GM12878 (cell line): Measurements from ENCODE around the gene DUOX1. TPM values are rescaled to one million over a fixed set of nuclear protein-coding genes. Genes with fewer than 3 reads are reported as not detected.

Source experiments
- ATAC-seq: fragments of 200-7000 bp; cut with Tn5 transposase; 3 replicates; pipeline ENCODE4 v1.9.1; 2020; ENCODE audit warnings: mild to moderate bottlenecking, moderate library complexity
- BruUV-seq: library from RNA; stranded (reverse); fragments of 400-500 nt; replicated peaks from 2 replicates; lab custom pipeline; 2021; lab: Mats Ljungman, UMichigan
- CTCF ChIA-PET: fragments of 300-600 bp; sonication (Branson Sonifier 250); formaldehyde crosslinking; extraction: SDS; loops from one replicate; lab custom pipeline; 2021; ENCODE audit warnings: inconsistent platforms; lab: Yijun Ruan, JAX
- POLR2A ChIA-PET: fragments of 350-600 bp; formaldehyde crosslinking; extraction: SDS; loops from one replicate; lab custom pipeline; 2021; ENCODE audit warnings: inconsistent platforms; lab: Charles Lee
- RAD21 ChIA-PET: fragments of 300-600 bp; sonication (Branson Sonifier 250); formaldehyde crosslinking; loops from one replicate; lab custom pipeline; 2023; ENCODE audit warnings: antibody characterized with exemption; ENCODE audit not compliant: unreplicated experiment; lab: Charles Lee
- SMC1A ChIA-PET: fragments of 300-600 bp; sonication (Branson Sonifier 250); formaldehyde crosslinking; loops from one replicate; lab custom pipeline; 2023; ENCODE audit not compliant: unreplicated experiment, uncharacterized antibody; lab: Charles Lee
- DNase-seq: peaks from one replicate; pipeline ENCODE4 v3.0.0-alpha.2; 2011; ENCODE audit warnings: low read depth, low spot score
- FAIRE-seq: peaks from 3 replicates; lab custom pipeline; 2011; peaks lifted over from hg19 to GRCh38; lab: Jason Lieb, UNC
- H2AFZ ChIP-seq: 2 replicates; pipeline ENCODE4 v1.6.0; 2011; ENCODE audit warnings: low read depth, low read length, control low read depth; ENCODE audit not compliant: control insufficient read depth
- H3K27ac ChIP-seq: 2 replicates; pipeline ENCODE4 v1.5.1; 2011; ENCODE audit warnings: control low read depth; ENCODE audit not compliant: control insufficient read depth, insufficient read depth
- H3K27me3 ChIP-seq, 2 experiments: replicated peaks in 1 of 2; 2 replicates each; pipeline versions ENCODE4 v1.6.0 to v1.6.1; 2011; ENCODE audit warnings: low read length in 1 of 2; ENCODE audit not compliant: control insufficient read depth in 2 of 2, insufficient read depth in 2 of 2
- H3K36me3 ChIP-seq, 2 experiments: 2 replicates each; pipeline ENCODE4 v1.5.1; 2011; ENCODE audit warnings: low read length in 1 of 2; ENCODE audit not compliant: control insufficient read depth in 2 of 2, insufficient read depth in 2 of 2
- H3K4me1 ChIP-seq: 2 replicates; pipeline ENCODE4 v1.6.1; 2011; ENCODE audit warnings: mild to moderate bottlenecking, low read length, moderate library complexity, mixed read lengths; ENCODE audit not compliant: control insufficient read depth, insufficient read depth
- H3K4me2 ChIP-seq: 2 replicates; pipeline ENCODE4 v1.6.0; 2011; ENCODE audit warnings: control low read depth; ENCODE audit not compliant: control insufficient read depth, insufficient read depth
- H3K4me3 ChIP-seq: fragments of 200-600 bp; sonication (generic); 2 replicates; pipeline ENCODE4 v1.5.1; 2016
- H3K79me2 ChIP-seq: 2 replicates; pipeline ENCODE4 v1.6.0; 2011; ENCODE audit warnings: low read length; ENCODE audit not compliant: control insufficient read depth, insufficient read depth
- H3K9ac ChIP-seq: 2 replicates; pipeline ENCODE4 v1.8.0; 2011; ENCODE audit warnings: low read length, control low read depth, mixed read lengths; ENCODE audit not compliant: control insufficient read depth, insufficient read depth
- H3K9me3 ChIP-seq: replicated peaks from 3 replicates; pipeline ENCODE4 v1.5.1; 2011; ENCODE audit warnings: mild to moderate bottlenecking, low read length; ENCODE audit not compliant: control insufficient read depth, insufficient read depth
- H4K20me1 ChIP-seq: 2 replicates; pipeline ENCODE4 v1.6.0; 2011; ENCODE audit not compliant: control insufficient read depth, insufficient read depth
- BHLHE40 ChIP-seq, 2 experiments: fragments of 450-650 bp in 1 of 2; IDR thresholded peaks; 2 replicates each; pipeline ENCODE4 v1.6.1; 2011 to 2017; ENCODE audit warnings: low read depth in 2 of 2, borderline replicate concordance in 1 of 2, improper control_type of control experiment in 1 of 2, low read length in 1 of 2, mild to moderate bottlenecking in 1 of 2
- GATAD2B ChIP-seq: fragments of 450-650 bp; conservative IDR thresholded peaks from 2 replicates; pipeline ENCODE4 v1.6.1; 2017; ENCODE audit warnings: low read depth, mild to moderate bottlenecking, moderate library complexity
- HDGF ChIP-seq: fragments of 450-650 bp; IDR thresholded peaks from 2 replicates; pipeline ENCODE4 v1.6.1; 2016; ENCODE audit warnings: antibody characterized with exemption
- IKZF1 ChIP-seq: fragments of 450-650 bp; conservative IDR thresholded peaks from 2 replicates; pipeline ENCODE4 v1.6.1; 2017; ENCODE audit warnings: antibody characterized with exemption, mild to moderate bottlenecking
- JUND ChIP-seq: IDR thresholded peaks from 2 replicates; pipeline ENCODE4 v1.6.1; 2012; ENCODE audit warnings: low read depth, mild to moderate bottlenecking, low read length, improper control_type of control experiment, moderate library complexity
- MTA2 ChIP-seq: fragments of 450-650 bp; IDR thresholded peaks from 2 replicates; pipeline ENCODE4 v1.6.1; 2016; ENCODE audit warnings: low read depth, mild to moderate bottlenecking, moderate library complexity
- MXI1 ChIP-seq: fragments of 150-350 bp; IDR thresholded peaks from 2 replicates; pipeline ENCODE4 v1.6.1; 2011; ENCODE audit warnings: low read depth, mild to moderate bottlenecking, inconsistent platforms, low read length, improper control_type of control experiment
- PKNOX1 ChIP-seq: fragments of 450-650 bp; IDR thresholded peaks from 2 replicates; pipeline ENCODE4 v1.6.1; 2016; ENCODE audit warnings: mild to moderate bottlenecking
- POLR2A ChIP-seq: IDR thresholded peaks from 2 replicates; pipeline ENCODE4 v1.6.1; 2011; ENCODE audit warnings: low read depth, mild to moderate bottlenecking, low read length
- POLR2AphosphoS5 ChIP-seq: IDR thresholded peaks from 2 replicates; pipeline ENCODE4 v1.6.1; 2011; ENCODE audit warnings: mild to moderate bottlenecking, low read length, inconsistent platforms
- RAD51 ChIP-seq: fragments of 450-650 bp; IDR thresholded peaks from 2 replicates; pipeline ENCODE4 v1.6.1; 2016; ENCODE audit warnings: moderate library complexity, mild to moderate bottlenecking, inconsistent platforms
- STAT3 ChIP-seq: IDR thresholded peaks from 2 replicates; pipeline ENCODE4 v1.6.1; 2011; ENCODE audit warnings: low read depth, low read length, improper control_type of control experiment
- ZNF687 ChIP-seq: fragments of 450-650 bp; IDR thresholded peaks from 2 replicates; pipeline ENCODE4 v1.6.1; 2017; ENCODE audit warnings: mild to moderate bottlenecking, moderate library complexity
- WGBS: methylation state at CpG from one replicate; pipeline ENCODE4 v1.1.6; 2016; ENCODE audit warnings: low lambda C conversion rate; ENCODE audit not compliant: insufficient replicate concordance, insufficient coverage; ENCODE audit errors: missing lambda C conversion rate; 5-methylcytosine and 5-hydroxymethylcytosine counted together
- in situ Hi-C: fragments of 300-500 bp; cut with MboI; formaldehyde crosslinking; loops from 9 replicates; pipeline ENCODE4 v1.14.3; 2018; ENCODE audit warnings: mixed read lengths
- intact Hi-C: fragments of 100-400 bp; cut with micrococcal nuclease; formaldehyde crosslinking; loops from one replicate; pipeline ENCODE4 v1.14.2; 2022; ENCODE audit not compliant: unreplicated experiment
- polyA plus RNA-seq, 11 experiments: library from polyadenylated mRNA; depleted of rRNA in 4 of 11; unstranded in 6 of 11; stranded (reverse) in 5 of 11; fragments of >200 nt; fragmentation: Nextera tagmentation in 4 of 11; fragmentation: Illumina TruSeq in 1 of 11; extraction: Ambion mirVana in 4 of 11; extraction: Trizol in 1 of 11; gene quantifications; 1 replicate in 1 of 11; 2 replicates in 10 of 11; pipeline versions ENCODE4 v1.2.1 to v1.2.3, GENCODE V29; 2011 to 2016; ENCODE audit warnings: inconsistent platforms in 2 of 11, missing spikeins in 2 of 11, low read depth in 1 of 11
- total RNA-seq, 4 experiments: library from RNA; depleted of rRNA in 3 of 4; stranded (reverse); fragments of >200 nt in 3 of 4; fragmentation: Illumina TruSeq in 1 of 4; extraction: Trizol in 1 of 4; gene quantifications; 2 replicates each; pipeline versions ENCODE4 v1.2.1 to v1.2.3, GENCODE V29; 2013 to 2021

Gene DUOX1
- total and polyA plus RNA-seq, 10 of the 15 experiments (the other 5 are each of a cell fraction or from before 2014, with no cell fraction given) = 0.02 to 2.1 (median 0.26) TPM; not detected in 3

GRCh38 chr15:45199136-45199810 is 69.5 kb downstream of the DUOX1 start:
- intact Hi-C loops = loop anchor here (10.0 kb wide), 1 partner anchor 436 kb away; the partner anchor contains the start of gene SQOR
- in situ Hi-C loops = loop anchor here (10.0 kb wide), 1 partner anchor 386 kb away; the partner anchor contains the start of gene BLOC1S6

More at GRCh38 chr15:45199136-45199810, 69.5 kb downstream of the DUOX1 start:
- no peaks in the 10 kb centered on the region for H4K20me1 ChIP-seq
- H3K9me3 ChIP-seq = no peaks in the 10 kb centered on the region
- TF ChIP-seq POLR2A (no peak), GATAD2B (0 out of 2 replicates have a peak, but pooled peaks have one; percentile 38), STAT3 (no peak), POLR2AphosphoS5 (peak; percentile 29; the same call in 1 of the 2 replicates), ZNF687 (peak; percentile 74), IKZF1 (peak; percentile 45), BHLHE40 (IDR thresholded peaks at IDR 0.05; ENCODE audit: borderline replicate concordance in 1 of 2, low read depth in 2 of 2, low read length in 1 of 2) (peak in 1 of 2 experiments; percentile 17; a peak in 1 of 4 replicates), RAD51 (peak; percentile 66; the same call in 1 of the 2 replicates), MXI1 (peak; percentile 5; the same call in 1 of the 2 replicates), MTA2 (peak; percentile 9; the same call in 1 of the 2 replicates), JUND (no peak), HDGF (peak; percentile 4; the same call in 1 of the 2 replicates), PKNOX1 (peak; percentile 39; the same call in 1 of the 2 replicates)
- ChIA-PET CTCF (interaction anchor here (0.6 to 11.2 kb wide), 11 partner anchors 9 to 551 kb away, joined by 3 to 253 read pairs (median 7); partner anchors contain the start of genes GATM and SHF), RAD21 (interaction anchor here (1.7 to 8.2 kb wide), 4 partner anchors 11 to 201 kb away, joined by 5 to 104 read pairs (median 47); partner anchors contain the start of gene SHF), SMC1A (interaction anchor here (2.4 to 14.4 kb wide), 3 partner anchors 20 to 192 kb away, joined by 14 to 159 read pairs (median 46); no protein-coding TSS in a partner anchor), POLR2A (interaction anchor here (0.6 to 2.5 kb wide), 7 partner anchors 9 to 240 kb away, joined by 3 to 25 read pairs (median 6); partner anchors contain the start of gene SHF)
- H3K36me3 ChIP-seq = no peaks in the 10 kb centered on the region
- peak overlapping the region; percentile 98 for H2AFZ ChIP-seq
- H3K79me2 ChIP-seq = no peaks in the 10 kb centered on the region
- H3K27me3 ChIP-seq = no peaks in the 10 kb centered on the region
- DNase-seq = peak; percentile 34
- H3K4me1 ChIP-seq = no peaks in the 10 kb centered on the region; the same call in none of the 2 replicates
- WGBS = under 1% methylated on average over 24 of the region's 25 CpGs
- BruUV-seq = TSS peak; percentile 76
- peak overlapping the region; percentile 96 for H3K9ac ChIP-seq
- peak; percentile 41 for ATAC-seq
- peak overlapping the region; percentile 95 for H3K27ac ChIP-seq
- H3K4me2 ChIP-seq = peak overlapping the region; percentile 98
- peak overlapping the region; percentile 86 for H3K4me3 ChIP-seq
- no peak for FAIRE-seq
